Stimulated activated CD4-positive, alpha-beta T cell treated with anti-CD3 and anti-CD28 coated beads, Interleukin-4, amount 100 ng/mL, for 1 hour (primary cell): ENCODE measurements around the gene CC2D2A.
A peak's percentile ranks its signal among the peaks of the same experiment; 100 is the strongest.
"Not testable (repeated sequence)": the region's sequence is repeated elsewhere in the genome, so short reads cannot be mapped to it uniquely, and the experiment has no call there.

ENCODE experiments used
- DNase-seq: peaks from one replicate; pipeline ENCODE4 v3.0.0-alpha.2; 2020

The CC2D2A gene

GRCh38 chr4:15562623-15563022 lies 92.9 kb downstream of the CC2D2A start:
- no peak for DNase-seq

- DNase-seq, result no peak
Observed at GRCh38 chr4:15563871-15564270, 94.2 kb downstream of the CC2D2A start.

GRCh38 chr4:15568821-15569220 lies 99.1 kb downstream of the CC2D2A start:
- no peak for DNase-seq

GRCh38 chr4:15569746-15570145 lies 100.1 kb downstream of the CC2D2A start:
- DNase-seq, result no peak

GRCh38 chr4:15575966-15576365 lies 106.3 kb downstream of the CC2D2A start:
- DNase-seq, result no peak

- no peak for DNase-seq
Observed at GRCh38 chr4:15577508-15577907, 107.8 kb downstream of the CC2D2A start.

GRCh38 chr4:15584785-15585184 lies 115.1 kb downstream of the CC2D2A start:
- DNase-seq, result no peak

GRCh38 chr4:15585331-15585730 lies 115.6 kb downstream of the CC2D2A start:
- DNase-seq, result no peak

- DNase-seq, result no peak
Observed at GRCh38 chr4:15586066-15586465, 116.4 kb downstream of the CC2D2A start.

GRCh38 chr4:15587649-15588048 lies 118.0 kb downstream of the CC2D2A start:
- DNase-seq, result no peak

GRCh38 chr4:15592799-15593198 lies 123.1 kb downstream of the CC2D2A start:
- DNase-seq, result no peak

GRCh38 chr4:15598644-15599043 lies 129.0 kb downstream of the CC2D2A start:
- DNase-seq, result no peak

- no peak for DNase-seq
Observed at GRCh38 chr4:15600176-15600575, 130.5 kb downstream of the CC2D2A start.

- no peak for DNase-seq
Observed at GRCh38 chr4:15601862-15602261, 132.2 kb downstream of the CC2D2A start.

- no peak for DNase-seq
Observed at GRCh38 chr4:15605537-15605936, 135.9 kb downstream of the CC2D2A start.

GRCh38 chr4:15610855-15611254 lies 141.2 kb downstream of the CC2D2A start:
- no peak for DNase-seq

GRCh38 chr4:15612136-15612535 lies 142.5 kb downstream of the CC2D2A start:
- DNase-seq, result no peak

- DNase-seq, result not testable (repeated sequence)
Observed at GRCh38 chr4:15614891-15615290, 145.2 kb downstream of the CC2D2A start.

GRCh38 chr4:15617407-15617806 lies 147.7 kb downstream of the CC2D2A start:
- not testable (repeated sequence) for DNase-seq

- no peak for DNase-seq
Observed at GRCh38 chr4:15636818-15637217, 167.1 kb downstream of the CC2D2A start.

- no peak for DNase-seq
Observed at GRCh38 chr4:15638418-15638817, 168.7 kb downstream of the CC2D2A start.

GRCh38 chr4:15648600-15648999 lies 178.9 kb downstream of the CC2D2A start:
- DNase-seq, result no peak

- peak; percentile 16 for DNase-seq
Observed at GRCh38 chr4:15649914-15650545, 180.3 kb downstream of the CC2D2A start.
